ENCODE data around the gene TXNDC17.

GRCh38 chr17:6671431-6671830 is 30.6 kb downstream of the TXNDC17 start:
- no peak for TF ChIP-seq CTCF (IDR thresholded peaks at IDR 0.05)
- no peak for TF ChIP-seq POLR2A (IDR thresholded peaks at IDR 0.05)
